Liver (tissue), 3 donors: ENCODE data around the gene KIF26A.

Experiments
- GABPA ChIP-seq, 2 donors: IDR thresholded peaks in 1 of 2; conservative IDR thresholded peaks in 1 of 2; 2 replicates each; pipeline ENCODE4 v1.6.1; 2016; ENCODE audit warnings: antibody characterized with exemption in 2 of 2, mild to moderate bottlenecking in 1 of 2, moderate library complexity in 1 of 2
- JUND ChIP-seq, 2 donors: IDR thresholded peaks; 2 replicates each; pipeline ENCODE4 v1.6.1; 2016; ENCODE audit warnings: antibody characterized with exemption in 2 of 2
- NR2F2 ChIP-seq: IDR thresholded peaks from 2 replicates; pipeline ENCODE4 v1.6.1; 2016; ENCODE audit warnings: antibody characterized with exemption
- RAD21 ChIP-seq, 2 donors: IDR thresholded peaks; 2 replicates each; pipeline ENCODE4 v1.6.1; 2016; ENCODE audit warnings: antibody characterized with exemption in 2 of 2, mild to moderate bottlenecking in 2 of 2
- RXRA ChIP-seq, 2 donors: IDR thresholded peaks; 2 replicates each; pipeline ENCODE4 v1.6.1; 2017 to 2018; ENCODE audit warnings: antibody characterized with exemption in 2 of 2, mild to moderate bottlenecking in 1 of 2
- SP1 ChIP-seq: IDR thresholded peaks from 2 replicates; pipeline ENCODE4 v1.6.1; 2018; ENCODE audit warnings: antibody characterized with exemption, mild to moderate bottlenecking
- YY1 ChIP-seq: IDR thresholded peaks from 2 replicates; pipeline ENCODE4 v1.6.1; 2016; ENCODE audit warnings: antibody characterized with exemption, mild to moderate bottlenecking
- TF ChIP-seq, protein P1 (sequence below): IDR thresholded peaks from 2 replicates; pipeline ENCODE4 v1.6.1; 2016; ENCODE audit warnings: antibody characterized with exemption
- TF ChIP-seq, protein P2 (sequence below): fragments of 150-350 bp; IDR thresholded peaks from 2 replicates; pipeline ENCODE4 v1.5.1; 2017; ENCODE audit warnings: improper control_type of control experiment, low read depth, low read length; ENCODE audit not compliant: missing input control
- TF ChIP-seq, protein P3 (sequence below): IDR thresholded peaks from 2 replicates; pipeline ENCODE4 v1.6.1; 2016; ENCODE audit warnings: antibody characterized with exemption, mild to moderate bottlenecking
- TF ChIP-seq, protein P4 (sequence below): IDR thresholded peaks from 2 replicates; pipeline ENCODE4 v1.6.1; 2016; ENCODE audit warnings: antibody characterized with exemption
- donor health status: healthy.
- donor health status: healthy.

DNA sequence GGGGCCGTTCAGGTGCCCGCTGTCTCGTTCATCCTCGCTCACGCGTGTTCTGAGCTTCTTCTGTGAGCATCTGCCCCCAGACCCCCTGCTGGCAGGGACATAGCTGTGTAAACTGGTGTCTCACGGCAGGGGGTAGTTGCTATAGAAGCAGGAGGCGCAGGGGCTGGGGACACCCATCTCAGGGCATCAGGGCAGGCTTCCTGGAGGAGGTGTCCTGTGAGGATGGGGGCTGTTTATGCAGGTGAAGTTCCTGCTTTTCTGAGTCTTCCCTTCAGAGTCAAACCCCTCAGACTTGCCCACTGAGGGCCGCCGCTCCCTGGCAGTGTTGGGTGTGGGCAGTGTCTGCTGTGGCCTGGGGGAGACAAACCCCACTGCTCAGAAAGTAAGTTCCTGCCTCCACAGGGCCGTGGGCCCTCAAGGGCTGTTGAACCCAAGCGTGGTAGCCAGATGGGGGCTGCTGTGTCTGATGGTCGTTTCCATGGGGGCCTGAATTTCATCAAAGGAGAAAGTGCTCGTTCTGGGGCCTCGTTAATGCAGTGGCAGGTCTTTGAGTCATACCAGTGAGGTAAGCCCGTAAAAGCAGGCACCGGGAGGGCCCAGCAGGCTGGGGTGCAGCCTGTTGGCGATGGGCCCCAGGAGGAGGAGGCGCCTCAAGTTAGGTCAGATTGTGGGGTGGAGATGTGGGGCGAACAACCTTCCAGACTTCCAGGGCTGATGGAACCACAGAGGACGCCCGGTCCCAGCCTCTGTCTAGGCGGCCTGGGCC is 23.4 kb downstream of the KIF26A start:
- TF ChIP-seq, protein P1, sequence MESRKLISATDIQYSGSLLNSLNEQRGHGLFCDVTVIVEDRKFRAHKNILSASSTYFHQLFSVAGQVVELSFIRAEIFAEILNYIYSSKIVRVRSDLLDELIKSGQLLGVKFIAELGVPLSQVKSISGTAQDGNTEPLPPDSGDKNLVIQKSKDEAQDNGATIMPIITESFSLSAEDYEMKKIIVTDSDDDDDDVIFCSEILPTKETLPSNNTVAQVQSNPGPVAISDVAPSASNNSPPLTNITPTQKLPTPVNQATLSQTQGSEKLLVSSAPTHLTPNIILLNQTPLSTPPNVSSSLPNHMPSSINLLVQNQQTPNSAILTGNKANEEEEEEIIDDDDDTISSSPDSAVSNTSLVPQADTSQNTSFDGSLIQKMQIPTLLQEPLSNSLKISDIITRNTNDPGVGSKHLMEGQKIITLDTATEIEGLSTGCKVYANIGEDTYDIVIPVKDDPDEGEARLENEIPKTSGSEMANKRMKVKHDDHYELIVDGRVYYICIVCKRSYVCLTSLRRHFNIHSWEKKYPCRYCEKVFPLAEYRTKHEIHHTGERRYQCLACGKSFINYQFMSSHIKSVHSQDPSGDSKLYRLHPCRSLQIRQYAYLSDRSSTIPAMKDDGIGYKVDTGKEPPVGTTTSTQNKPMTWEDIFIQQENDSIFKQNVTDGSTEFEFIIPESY = no peak
- no peak for TF ChIP-seq RXRA (IDR thresholded peaks at IDR 0.05)
- TF ChIP-seq, protein P2, sequence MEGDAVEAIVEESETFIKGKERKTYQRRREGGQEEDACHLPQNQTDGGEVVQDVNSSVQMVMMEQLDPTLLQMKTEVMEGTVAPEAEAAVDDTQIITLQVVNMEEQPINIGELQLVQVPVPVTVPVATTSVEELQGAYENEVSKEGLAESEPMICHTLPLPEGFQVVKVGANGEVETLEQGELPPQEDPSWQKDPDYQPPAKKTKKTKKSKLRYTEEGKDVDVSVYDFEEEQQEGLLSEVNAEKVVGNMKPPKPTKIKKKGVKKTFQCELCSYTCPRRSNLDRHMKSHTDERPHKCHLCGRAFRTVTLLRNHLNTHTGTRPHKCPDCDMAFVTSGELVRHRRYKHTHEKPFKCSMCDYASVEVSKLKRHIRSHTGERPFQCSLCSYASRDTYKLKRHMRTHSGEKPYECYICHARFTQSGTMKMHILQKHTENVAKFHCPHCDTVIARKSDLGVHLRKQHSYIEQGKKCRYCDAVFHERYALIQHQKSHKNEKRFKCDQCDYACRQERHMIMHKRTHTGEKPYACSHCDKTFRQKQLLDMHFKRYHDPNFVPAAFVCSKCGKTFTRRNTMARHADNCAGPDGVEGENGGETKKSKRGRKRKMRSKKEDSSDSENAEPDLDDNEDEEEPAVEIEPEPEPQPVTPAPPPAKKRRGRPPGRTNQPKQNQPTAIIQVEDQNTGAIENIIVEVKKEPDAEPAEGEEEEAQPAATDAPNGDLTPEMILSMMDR = no peak
- no peak for TF ChIP-seq GABPA (IDR thresholded peaks at IDR 0.05 in 1 of 2, conservative IDR thresholded peaks at IDR 0.05 in 1 of 2)
- no peak for TF ChIP-seq RAD21 (IDR thresholded peaks at IDR 0.05)
- TF ChIP-seq, protein P3, sequence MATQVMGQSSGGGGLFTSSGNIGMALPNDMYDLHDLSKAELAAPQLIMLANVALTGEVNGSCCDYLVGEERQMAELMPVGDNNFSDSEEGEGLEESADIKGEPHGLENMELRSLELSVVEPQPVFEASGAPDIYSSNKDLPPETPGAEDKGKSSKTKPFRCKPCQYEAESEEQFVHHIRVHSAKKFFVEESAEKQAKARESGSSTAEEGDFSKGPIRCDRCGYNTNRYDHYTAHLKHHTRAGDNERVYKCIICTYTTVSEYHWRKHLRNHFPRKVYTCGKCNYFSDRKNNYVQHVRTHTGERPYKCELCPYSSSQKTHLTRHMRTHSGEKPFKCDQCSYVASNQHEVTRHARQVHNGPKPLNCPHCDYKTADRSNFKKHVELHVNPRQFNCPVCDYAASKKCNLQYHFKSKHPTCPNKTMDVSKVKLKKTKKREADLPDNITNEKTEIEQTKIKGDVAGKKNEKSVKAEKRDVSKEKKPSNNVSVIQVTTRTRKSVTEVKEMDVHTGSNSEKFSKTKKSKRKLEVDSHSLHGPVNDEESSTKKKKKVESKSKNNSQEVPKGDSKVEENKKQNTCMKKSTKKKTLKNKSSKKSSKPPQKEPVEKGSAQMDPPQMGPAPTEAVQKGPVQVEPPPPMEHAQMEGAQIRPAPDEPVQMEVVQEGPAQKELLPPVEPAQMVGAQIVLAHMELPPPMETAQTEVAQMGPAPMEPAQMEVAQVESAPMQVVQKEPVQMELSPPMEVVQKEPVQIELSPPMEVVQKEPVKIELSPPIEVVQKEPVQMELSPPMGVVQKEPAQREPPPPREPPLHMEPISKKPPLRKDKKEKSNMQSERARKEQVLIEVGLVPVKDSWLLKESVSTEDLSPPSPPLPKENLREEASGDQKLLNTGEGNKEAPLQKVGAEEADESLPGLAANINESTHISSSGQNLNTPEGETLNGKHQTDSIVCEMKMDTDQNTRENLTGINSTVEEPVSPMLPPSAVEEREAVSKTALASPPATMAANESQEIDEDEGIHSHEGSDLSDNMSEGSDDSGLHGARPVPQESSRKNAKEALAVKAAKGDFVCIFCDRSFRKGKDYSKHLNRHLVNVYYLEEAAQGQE = no peak
- TF ChIP-seq SP1 = no peak
- TF ChIP-seq JUND (IDR thresholded peaks at IDR 0.05) = no peak
- TF ChIP-seq YY1 = no peak
- no peak for TF ChIP-seq NR2F2
- TF ChIP-seq, protein P4, sequence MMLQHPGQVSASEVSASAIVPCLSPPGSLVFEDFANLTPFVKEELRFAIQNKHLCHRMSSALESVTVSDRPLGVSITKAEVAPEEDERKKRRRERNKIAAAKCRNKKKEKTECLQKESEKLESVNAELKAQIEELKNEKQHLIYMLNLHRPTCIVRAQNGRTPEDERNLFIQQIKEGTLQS = no peak
